Panc1 (cell line): ENCODE data around the gene FHOD1.

Source experiments
- POLR2AphosphoS5 ChIP-seq: IDR thresholded peaks from 2 replicates; pipeline ENCODE4 v1.6.1; 2012; ENCODE audit warnings: mild to moderate bottlenecking, low read depth, low read length, moderate library complexity
- SIN3A ChIP-seq: IDR thresholded peaks from 2 replicates; pipeline ENCODE4 v1.6.1; 2012; ENCODE audit warnings: low read depth, mild to moderate bottlenecking, low read length, moderate library complexity, borderline replicate concordance; ENCODE audit not compliant: insufficient read depth
- TCF7L2 ChIP-seq: IDR thresholded peaks from 2 replicates; pipeline ENCODE4 v1.6.1; 2011; ENCODE audit warnings: mild to moderate bottlenecking, low read depth, low read length, inconsistent platforms
- TF ChIP-seq, protein P1 (sequence below): fragments of 450-650 bp; IDR thresholded peaks from 2 replicates; pipeline ENCODE4 v1.5.1; 2017; ENCODE audit warnings: mild to moderate bottlenecking
- TF ChIP-seq, protein P2 (sequence below), 2 experiments: IDR thresholded peaks; 2 replicates each; pipeline ENCODE4 v1.6.1; 2011 to 2012; ENCODE audit warnings: low read depth in 2 of 2, control low read depth in 1 of 2, low read length in 1 of 2, mild to moderate bottlenecking in 1 of 2, moderate library complexity in 1 of 2; ENCODE audit not compliant: insufficient read depth in 1 of 2

DNA sequence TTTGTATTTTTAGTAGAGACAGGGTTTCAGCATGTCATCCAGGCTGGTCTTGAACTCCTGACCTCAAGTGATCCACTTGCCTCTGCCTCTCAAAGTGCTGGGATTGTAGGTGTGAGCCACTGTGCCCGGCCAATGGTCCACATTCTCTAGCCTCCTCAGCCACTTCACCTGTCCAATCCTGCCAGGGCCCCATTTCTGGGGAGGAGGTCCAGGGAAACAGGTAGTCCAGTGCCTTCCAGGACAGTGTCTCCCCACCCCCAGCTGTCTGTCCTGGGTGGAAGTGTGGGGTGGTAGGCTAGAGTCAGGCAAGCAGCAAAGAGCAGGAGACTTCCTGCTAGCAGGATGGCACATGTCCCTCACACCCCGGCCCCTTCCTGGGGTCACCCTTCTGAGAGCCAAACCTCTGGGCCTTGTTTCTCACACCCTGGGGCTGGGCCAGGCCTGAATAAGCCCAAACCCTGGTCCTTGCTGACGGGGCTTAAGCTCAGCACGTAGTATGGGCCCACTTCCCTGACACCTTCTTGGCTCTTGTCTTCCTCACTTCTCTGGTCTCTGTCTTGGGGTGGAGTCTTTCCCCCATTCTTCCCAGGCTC, 5.0 kb downstream of the FHOD1 start:
- TF ChIP-seq, protein P1, sequence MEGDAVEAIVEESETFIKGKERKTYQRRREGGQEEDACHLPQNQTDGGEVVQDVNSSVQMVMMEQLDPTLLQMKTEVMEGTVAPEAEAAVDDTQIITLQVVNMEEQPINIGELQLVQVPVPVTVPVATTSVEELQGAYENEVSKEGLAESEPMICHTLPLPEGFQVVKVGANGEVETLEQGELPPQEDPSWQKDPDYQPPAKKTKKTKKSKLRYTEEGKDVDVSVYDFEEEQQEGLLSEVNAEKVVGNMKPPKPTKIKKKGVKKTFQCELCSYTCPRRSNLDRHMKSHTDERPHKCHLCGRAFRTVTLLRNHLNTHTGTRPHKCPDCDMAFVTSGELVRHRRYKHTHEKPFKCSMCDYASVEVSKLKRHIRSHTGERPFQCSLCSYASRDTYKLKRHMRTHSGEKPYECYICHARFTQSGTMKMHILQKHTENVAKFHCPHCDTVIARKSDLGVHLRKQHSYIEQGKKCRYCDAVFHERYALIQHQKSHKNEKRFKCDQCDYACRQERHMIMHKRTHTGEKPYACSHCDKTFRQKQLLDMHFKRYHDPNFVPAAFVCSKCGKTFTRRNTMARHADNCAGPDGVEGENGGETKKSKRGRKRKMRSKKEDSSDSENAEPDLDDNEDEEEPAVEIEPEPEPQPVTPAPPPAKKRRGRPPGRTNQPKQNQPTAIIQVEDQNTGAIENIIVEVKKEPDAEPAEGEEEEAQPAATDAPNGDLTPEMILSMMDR, result no peak
- TF ChIP-seq SIN3A (no peak), POLR2AphosphoS5 (no peak), TCF7L2 (no peak)
- TF ChIP-seq, protein P2, sequence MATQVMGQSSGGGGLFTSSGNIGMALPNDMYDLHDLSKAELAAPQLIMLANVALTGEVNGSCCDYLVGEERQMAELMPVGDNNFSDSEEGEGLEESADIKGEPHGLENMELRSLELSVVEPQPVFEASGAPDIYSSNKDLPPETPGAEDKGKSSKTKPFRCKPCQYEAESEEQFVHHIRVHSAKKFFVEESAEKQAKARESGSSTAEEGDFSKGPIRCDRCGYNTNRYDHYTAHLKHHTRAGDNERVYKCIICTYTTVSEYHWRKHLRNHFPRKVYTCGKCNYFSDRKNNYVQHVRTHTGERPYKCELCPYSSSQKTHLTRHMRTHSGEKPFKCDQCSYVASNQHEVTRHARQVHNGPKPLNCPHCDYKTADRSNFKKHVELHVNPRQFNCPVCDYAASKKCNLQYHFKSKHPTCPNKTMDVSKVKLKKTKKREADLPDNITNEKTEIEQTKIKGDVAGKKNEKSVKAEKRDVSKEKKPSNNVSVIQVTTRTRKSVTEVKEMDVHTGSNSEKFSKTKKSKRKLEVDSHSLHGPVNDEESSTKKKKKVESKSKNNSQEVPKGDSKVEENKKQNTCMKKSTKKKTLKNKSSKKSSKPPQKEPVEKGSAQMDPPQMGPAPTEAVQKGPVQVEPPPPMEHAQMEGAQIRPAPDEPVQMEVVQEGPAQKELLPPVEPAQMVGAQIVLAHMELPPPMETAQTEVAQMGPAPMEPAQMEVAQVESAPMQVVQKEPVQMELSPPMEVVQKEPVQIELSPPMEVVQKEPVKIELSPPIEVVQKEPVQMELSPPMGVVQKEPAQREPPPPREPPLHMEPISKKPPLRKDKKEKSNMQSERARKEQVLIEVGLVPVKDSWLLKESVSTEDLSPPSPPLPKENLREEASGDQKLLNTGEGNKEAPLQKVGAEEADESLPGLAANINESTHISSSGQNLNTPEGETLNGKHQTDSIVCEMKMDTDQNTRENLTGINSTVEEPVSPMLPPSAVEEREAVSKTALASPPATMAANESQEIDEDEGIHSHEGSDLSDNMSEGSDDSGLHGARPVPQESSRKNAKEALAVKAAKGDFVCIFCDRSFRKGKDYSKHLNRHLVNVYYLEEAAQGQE (IDR thresholded peaks at IDR 0.05; ENCODE audit: insufficient read depth in 1 of 2, low read depth in 2 of 2, low read length in 1 of 2), result no peak
